Suprapubic skin (tissue), 4 donors: Measurements from ENCODE around the gene PANK1. TPM values are rescaled to one million over a fixed set of nuclear protein-coding genes. Genes with fewer than 3 reads are reported as not detected.

Experiments
- total RNA-seq, 4 donors: library from RNA; depleted of rRNA; stranded (reverse); fragments of >200 nt; gene quantifications; one replicate each; pipeline ENCODE4 v1.1.0, GENCODE V29; 2016

The PANK1 gene
- total RNA-seq, 4 donors from 2014 or later: 8.2 to 43.1 (median 33.1) TPM

Other genes with a start within 250 kb of the PANK1 start
- 1 to 10 TPM; 4.3 to 8.2 (median 6.3) TPM for gene IFIT5, start 230.7 kb downstream of the PANK1 start, total RNA-seq
- gene SLC16A12, start 109.6 kb downstream of the PANK1 start, total RNA-seq: 1 to 10 TPM in 2 of 4 donors, under 1 TPM in 2; 0.60 to 1.4 (median 1.0) TPM
- gene KIF20B, start 56.3 kb upstream of the PANK1 start, total RNA-seq: 1 to 10 TPM; 5.1 to 7.6 (median 6.3) TPM